ENCODE measurements around the gene DGCR2.

The DGCR2 gene

DNA sequence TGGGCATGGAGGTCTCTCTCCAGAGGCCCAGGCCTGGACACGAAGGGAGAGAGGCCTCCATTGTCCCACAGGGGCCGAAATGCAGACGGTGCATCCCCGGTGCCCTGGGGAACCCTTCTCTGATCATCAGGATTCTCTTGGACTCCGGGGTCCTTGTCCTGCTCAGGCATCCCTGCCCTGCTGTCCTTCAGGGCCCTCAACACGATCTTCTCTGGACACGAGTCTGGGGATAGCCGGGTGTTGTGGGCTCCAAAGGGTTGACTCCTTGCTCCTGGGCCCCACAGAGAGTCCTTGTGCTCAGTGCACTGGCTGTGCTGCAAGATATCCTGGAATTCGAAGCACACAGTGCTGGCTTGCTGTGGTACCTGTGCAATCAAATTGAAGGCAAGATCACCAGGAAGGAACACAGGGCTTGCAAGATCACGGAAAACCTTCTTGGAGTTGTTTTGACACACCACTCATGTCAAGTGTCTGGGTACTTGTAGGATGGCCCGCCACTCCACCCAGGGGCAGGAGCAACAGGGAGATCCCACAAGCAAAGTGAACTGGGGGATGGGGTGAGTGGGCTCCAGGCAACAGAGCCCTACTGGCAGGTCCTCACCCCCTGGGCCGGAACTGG, 124.8 kb downstream of the DGCR2 start:
- no peak for DNase-seq (ENCODE audit: extremely low read depth, insufficient read length)
- TF ChIP-seq, protein P1, sequence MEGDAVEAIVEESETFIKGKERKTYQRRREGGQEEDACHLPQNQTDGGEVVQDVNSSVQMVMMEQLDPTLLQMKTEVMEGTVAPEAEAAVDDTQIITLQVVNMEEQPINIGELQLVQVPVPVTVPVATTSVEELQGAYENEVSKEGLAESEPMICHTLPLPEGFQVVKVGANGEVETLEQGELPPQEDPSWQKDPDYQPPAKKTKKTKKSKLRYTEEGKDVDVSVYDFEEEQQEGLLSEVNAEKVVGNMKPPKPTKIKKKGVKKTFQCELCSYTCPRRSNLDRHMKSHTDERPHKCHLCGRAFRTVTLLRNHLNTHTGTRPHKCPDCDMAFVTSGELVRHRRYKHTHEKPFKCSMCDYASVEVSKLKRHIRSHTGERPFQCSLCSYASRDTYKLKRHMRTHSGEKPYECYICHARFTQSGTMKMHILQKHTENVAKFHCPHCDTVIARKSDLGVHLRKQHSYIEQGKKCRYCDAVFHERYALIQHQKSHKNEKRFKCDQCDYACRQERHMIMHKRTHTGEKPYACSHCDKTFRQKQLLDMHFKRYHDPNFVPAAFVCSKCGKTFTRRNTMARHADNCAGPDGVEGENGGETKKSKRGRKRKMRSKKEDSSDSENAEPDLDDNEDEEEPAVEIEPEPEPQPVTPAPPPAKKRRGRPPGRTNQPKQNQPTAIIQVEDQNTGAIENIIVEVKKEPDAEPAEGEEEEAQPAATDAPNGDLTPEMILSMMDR (IDR thresholded peaks at IDR 0.05; ENCODE audit: insufficient read depth, low read length, poor library complexity, severe bottlenecking) = no peak
- Histone ChIP-seq H3K36me3 (ENCODE audit: control insufficient read depth, insufficient read depth, low read length) (no peaks in the 10 kb centered on the region), H3K4me3 (replicated peaks; ENCODE audit: low read depth, low read length) (no peak overlapping the region), H3K27me3 (replicated peaks; ENCODE audit: control insufficient read depth, insufficient read depth, low read length) (no peaks in the 10 kb centered on the region; the same call in none of the 2 replicates)

DNA sequence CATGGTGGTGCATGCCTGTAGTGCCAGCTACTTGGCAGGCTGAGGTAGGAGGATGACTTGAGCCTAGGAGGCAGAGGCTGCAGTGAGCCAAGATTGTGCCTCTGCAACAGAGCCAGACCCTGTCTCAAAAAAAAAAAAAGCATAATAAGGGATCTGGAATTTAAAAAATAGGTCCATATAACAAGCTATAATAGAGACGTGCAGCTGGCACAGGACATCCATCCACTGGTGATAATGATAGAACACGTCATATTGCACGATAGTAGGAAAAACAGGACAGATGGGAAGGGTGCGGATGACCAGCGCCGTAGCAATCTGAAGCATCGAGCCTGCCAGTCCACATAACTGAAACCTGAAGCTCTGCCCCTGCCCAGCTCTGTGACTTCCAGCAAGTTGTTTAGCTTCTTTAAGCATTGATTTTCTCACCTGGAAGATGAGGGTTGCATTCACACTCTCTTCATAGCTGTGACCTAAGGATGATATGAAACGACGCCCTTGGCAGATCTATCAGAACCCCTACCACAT, 125.8 kb downstream of the DGCR2 start:
- Histone ChIP-seq H3K27me3 (replicated peaks; ENCODE audit: control insufficient read depth, insufficient read depth, low read length) (no peaks in the 10 kb centered on the region; the same call in none of the 2 replicates), H3K4me3 (replicated peaks; ENCODE audit: low read depth, low read length) (no peak overlapping the region), H3K36me3 (ENCODE audit: control insufficient read depth, insufficient read depth, low read length) (no peaks in the 10 kb centered on the region)
- DNase-seq (ENCODE audit: extremely low read depth, insufficient read length) = no peak
- TF ChIP-seq, protein P1 (IDR thresholded peaks at IDR 0.05; ENCODE audit: insufficient read depth, low read length, poor library complexity, severe bottlenecking) = no peak

DNA sequence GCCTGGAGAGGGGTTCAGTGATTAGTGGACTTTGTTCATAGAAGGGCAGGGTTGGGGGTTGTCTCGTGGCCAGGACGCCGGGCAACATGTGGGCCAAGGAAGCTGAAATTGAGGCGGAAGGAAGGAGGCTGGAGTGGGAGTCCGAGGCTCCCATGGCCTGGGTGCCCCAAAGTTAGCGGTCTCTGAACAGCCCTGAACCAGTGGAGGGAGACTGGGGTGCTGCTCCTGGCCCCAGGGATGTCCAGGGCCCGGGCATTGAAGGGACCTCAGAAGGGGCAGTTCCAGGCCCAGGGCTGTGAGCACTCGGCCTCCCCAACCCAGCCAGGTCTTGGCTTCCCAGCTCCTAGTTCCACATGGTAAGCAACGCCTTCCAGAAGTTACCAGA, 126.9 kb downstream of the DGCR2 start:
- Histone ChIP-seq H3K4me3 (replicated peaks; ENCODE audit: low read depth, low read length) (no peak overlapping the region), H3K36me3 (ENCODE audit: control insufficient read depth, insufficient read depth, low read length) (no peaks in the 10 kb centered on the region), H3K27me3 (replicated peaks; ENCODE audit: control insufficient read depth, insufficient read depth, low read length) (no peaks in the 10 kb centered on the region; the same call in none of the 2 replicates)
- TF ChIP-seq, protein P1 (IDR thresholded peaks at IDR 0.05; ENCODE audit: insufficient read depth, low read length, poor library complexity, severe bottlenecking) = no peak
- no peak for DNase-seq (ENCODE audit: extremely low read depth, insufficient read length)

DNA sequence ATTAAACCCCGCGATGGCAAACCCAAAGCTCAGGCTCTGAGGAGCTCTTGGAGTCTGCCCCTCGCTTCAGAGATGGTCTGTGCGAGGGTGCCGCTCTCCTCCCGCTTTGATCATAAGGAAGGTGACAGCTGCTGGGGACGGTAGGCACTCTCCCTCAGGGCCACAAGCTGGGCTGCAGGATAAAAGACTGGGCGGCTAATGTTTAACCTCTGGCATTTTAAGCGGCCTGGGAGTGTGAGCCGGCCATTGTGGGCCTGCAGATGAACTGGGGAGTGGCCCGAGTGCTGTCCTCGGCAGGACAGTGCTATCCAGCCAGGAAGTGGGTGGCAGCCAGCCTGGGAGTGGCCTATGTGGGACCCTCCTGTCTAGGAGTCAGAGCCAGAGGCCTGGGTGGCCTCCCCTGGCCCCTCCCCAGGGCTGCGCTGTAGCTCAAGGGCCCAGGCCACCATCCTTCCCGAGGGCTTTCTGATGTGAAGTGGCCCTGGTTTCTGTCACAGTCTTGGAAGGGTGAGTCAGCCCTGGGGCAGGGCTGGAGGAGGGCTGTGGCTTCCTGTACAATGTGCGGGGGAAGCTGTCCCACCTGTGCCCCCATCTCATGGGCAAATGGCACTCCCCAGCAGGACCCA, 127.4 kb downstream of the DGCR2 start:
- no peak for DNase-seq (ENCODE audit: extremely low read depth, insufficient read length)
- no peaks in the 10 kb centered on the region for H3K36me3 ChIP-seq (ENCODE audit: control insufficient read depth, insufficient read depth, low read length)
- no peak overlapping the region for H3K4me3 ChIP-seq (replicated peaks; ENCODE audit: low read depth, low read length)
- TF ChIP-seq, protein P1 (IDR thresholded peaks at IDR 0.05; ENCODE audit: insufficient read depth, low read length, poor library complexity, severe bottlenecking) = no peak
- H3K27me3 ChIP-seq (replicated peaks; ENCODE audit: control insufficient read depth, insufficient read depth, low read length) = no peaks in the 10 kb centered on the region; the same call in none of the 2 replicates

DNA sequence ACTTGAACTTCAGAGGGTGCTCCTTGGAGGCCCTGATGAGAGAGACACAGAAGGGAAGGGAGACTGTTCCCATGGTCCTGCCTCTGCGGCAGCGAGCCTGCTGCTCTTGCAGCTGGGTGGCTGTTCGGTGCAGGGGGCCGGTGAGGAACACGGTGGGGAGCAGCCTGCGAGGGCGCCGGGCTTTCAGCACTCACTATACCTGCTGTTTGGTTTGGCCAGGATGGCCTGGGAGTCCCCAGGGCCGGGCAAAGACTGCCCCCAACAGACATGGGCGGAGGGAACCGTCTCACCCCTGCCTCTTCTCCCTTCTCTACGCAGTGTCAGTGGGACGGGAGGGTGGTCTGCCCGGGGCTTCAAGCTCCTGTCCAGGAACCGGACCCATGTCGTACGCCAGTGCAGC, 128.2 kb downstream of the DGCR2 start:
- Histone ChIP-seq H3K4me3 (replicated peaks; ENCODE audit: low read depth, low read length) (no peak overlapping the region), H3K27me3 (replicated peaks; ENCODE audit: control insufficient read depth, insufficient read depth, low read length) (no peaks in the 10 kb centered on the region; the same call in none of the 2 replicates), H3K36me3 (ENCODE audit: control insufficient read depth, insufficient read depth, low read length) (no peaks in the 10 kb centered on the region)
- no peak for DNase-seq (ENCODE audit: extremely low read depth, insufficient read length)
- TF ChIP-seq, protein P1 (IDR thresholded peaks at IDR 0.05; ENCODE audit: insufficient read depth, low read length, poor library complexity, severe bottlenecking) = no peak

Data from GM06990 (cell line).